H9 (cell line): ENCODE results near the gene RARG. TPM values are rescaled to one million over a fixed set of nuclear protein-coding genes. Genes with fewer than 3 reads are reported as not detected.

Experiments used
- DNase-seq: peaks from one replicate; pipeline ENCODE4 v3.0.0-alpha.2; 2017
- H2AFZ ChIP-seq: one replicate; pipeline ENCODE4 v1.6.1; 2013; ENCODE audit warnings: mild to moderate bottlenecking, low read length, control low read depth, moderate library complexity
- H2AK5ac ChIP-seq: 2 replicates; pipeline ENCODE4 v1.6.1; 2013; ENCODE audit warnings: low read length, control low read depth, mixed read lengths; ENCODE audit not compliant: insufficient read length
- H2BK120ac ChIP-seq: one replicate; pipeline ENCODE4 v1.6.1; 2013; ENCODE audit warnings: low read depth, mild to moderate bottlenecking, low read length, control low read depth, inconsistent platforms; ENCODE audit not compliant: poor library complexity, severe bottlenecking
- H2BK12ac ChIP-seq: 2 replicates; pipeline ENCODE4 v1.6.1; 2013; ENCODE audit warnings: low read length, control low read depth, mixed read lengths, low read depth; ENCODE audit not compliant: insufficient read length
- H2BK15ac ChIP-seq: 2 replicates; pipeline ENCODE4 v1.6.1; 2013; ENCODE audit warnings: low read depth, low read length, control low read depth
- H2BK20ac ChIP-seq: one replicate; pipeline ENCODE4 v1.6.1; 2013; ENCODE audit warnings: low read depth, mild to moderate bottlenecking, low read length, control low read depth, inconsistent platforms; ENCODE audit not compliant: poor library complexity, severe bottlenecking
- H2BK5ac ChIP-seq: 2 replicates; pipeline ENCODE4 v1.6.1; 2013; ENCODE audit warnings: low read length, control low read depth, mixed read lengths; ENCODE audit not compliant: insufficient read length
- H3K14ac ChIP-seq: 2 replicates; pipeline ENCODE4 v1.6.1; 2013; ENCODE audit warnings: low read length, control low read depth; ENCODE audit not compliant: insufficient read depth
- H3K18ac ChIP-seq: 2 replicates; pipeline ENCODE4 v1.6.1; 2013; ENCODE audit warnings: low read depth, mild to moderate bottlenecking, mixed read lengths, low read length, control low read depth; ENCODE audit not compliant: insufficient read length
- H3K23ac ChIP-seq: 2 replicates; pipeline ENCODE4 v1.6.1; 2013; ENCODE audit warnings: low read length, control low read depth, mixed read lengths, low read depth; ENCODE audit not compliant: insufficient read length
- H3K23me2 ChIP-seq: 2 replicates; pipeline ENCODE4 v1.6.1; 2013; ENCODE audit warnings: low read depth, mild to moderate bottlenecking, mixed read lengths, low read length, control low read depth; ENCODE audit not compliant: insufficient read length, poor library complexity, severe bottlenecking
- H3K27ac ChIP-seq: 2 replicates; pipeline ENCODE4 v1.5.1; 2013; ENCODE audit warnings: low read length, control low read depth, mixed read lengths, low read depth; ENCODE audit not compliant: insufficient read length
- H3K27me3 ChIP-seq: 2 replicates; pipeline ENCODE4 v1.6.1; 2013; ENCODE audit warnings: low read length, control low read depth, inconsistent platforms; ENCODE audit not compliant: insufficient read depth
- H3K4ac ChIP-seq: 2 replicates; pipeline ENCODE4 v1.6.1; 2013; ENCODE audit warnings: low read depth, mild to moderate bottlenecking, control low read depth, inconsistent platforms, low read length, moderate library complexity
- H3K4me1 ChIP-seq: 2 replicates; pipeline ENCODE4 v1.6.1; 2013; ENCODE audit warnings: low read length, control low read depth, inconsistent platforms; ENCODE audit not compliant: insufficient read depth
- H3K4me2 ChIP-seq: 2 replicates; pipeline ENCODE4 v1.6.1; 2013; ENCODE audit warnings: low read length, control low read depth, mixed read lengths; ENCODE audit not compliant: insufficient read length, insufficient read depth
- H3K56ac ChIP-seq: 2 replicates; pipeline ENCODE4 v1.6.1; 2013; ENCODE audit warnings: low read depth, mild to moderate bottlenecking, mixed read lengths, low read length, control low read depth; ENCODE audit not compliant: insufficient read length
- H3K79me1 ChIP-seq: 2 replicates; pipeline ENCODE4 v1.6.1; 2013; ENCODE audit warnings: low read depth, mild to moderate bottlenecking, moderate library complexity, low read length, control low read depth, inconsistent platforms; ENCODE audit not compliant: insufficient read depth, poor library complexity, severe bottlenecking
- H3K79me2 ChIP-seq: 2 replicates; pipeline ENCODE4 v1.6.1; 2013; ENCODE audit warnings: low read length, control low read depth, inconsistent platforms; ENCODE audit not compliant: insufficient read depth
- H3K9ac ChIP-seq: 2 replicates; pipeline ENCODE4 v1.6.1; 2013; ENCODE audit warnings: low read length, control low read depth, mixed read lengths; ENCODE audit not compliant: insufficient read length; ENCODE audit errors: extremely low read depth
- H3K9me3 ChIP-seq: one replicate; pipeline ENCODE4 v1.6.1; 2013; ENCODE audit warnings: low read depth, low read length, inconsistent platforms; ENCODE audit not compliant: control insufficient read depth
- H3T11ph ChIP-seq: one replicate; pipeline ENCODE4 v1.6.1; 2013; ENCODE audit warnings: mild to moderate bottlenecking, low read length, control low read depth, inconsistent platforms
- H4K20me1 ChIP-seq: one replicate; pipeline ENCODE4 v1.6.1; 2013; ENCODE audit not compliant: control insufficient read depth, insufficient read length, insufficient read depth
- H4K5ac ChIP-seq: 2 replicates; pipeline ENCODE4 v1.6.1; 2013; ENCODE audit warnings: low read depth, mild to moderate bottlenecking, mixed read lengths, low read length, control low read depth; ENCODE audit not compliant: insufficient read length
- H4K8ac ChIP-seq: replicated peaks from 2 replicates; pipeline ENCODE4 v1.6.1; 2013; ENCODE audit warnings: low read length, control low read depth, mixed read lengths, low read depth; ENCODE audit not compliant: insufficient read length
- H4K91ac ChIP-seq: 2 replicates; pipeline ENCODE4 v1.6.1; 2013; ENCODE audit warnings: low read depth, mild to moderate bottlenecking, moderate library complexity, mixed read lengths, low read length, control low read depth; ENCODE audit not compliant: insufficient read length
- H3K27ac Mint-ChIP-seq, 3 experiments: 2 replicates in 2 of 3; 3 replicates in 1 of 3; pipeline ENCODE4 v1.8.0; 2020 to 2021; ENCODE audit warnings: mixed read lengths in 3 of 3, mild to moderate bottlenecking in 1 of 3, moderate library complexity in 1 of 3
- H3K27me3 Mint-ChIP-seq: 2 replicates; pipeline ENCODE4 v1.8.0; 2021; ENCODE audit warnings: low read depth, mild to moderate bottlenecking, moderate library complexity, mixed read lengths
- H3K36me3 Mint-ChIP-seq, 3 experiments: 2 replicates in 2 of 3; 3 replicates in 1 of 3; pipeline ENCODE4 v1.8.0; 2020 to 2021; ENCODE audit warnings: low read depth in 3 of 3, mixed read lengths in 3 of 3; ENCODE audit not compliant: insufficient read depth in 1 of 3
- H3K4me1 Mint-ChIP-seq, 2 experiments: 2 replicates each; pipeline ENCODE4 v1.8.0; 2020; ENCODE audit warnings: mixed read lengths in 2 of 2
- H3K4me3 Mint-ChIP-seq, 2 experiments: 2 replicates in 1 of 2; 3 replicates in 1 of 2; pipeline ENCODE4 v1.8.0; 2020 to 2021; ENCODE audit warnings: mild to moderate bottlenecking in 2 of 2, mixed read lengths in 2 of 2, moderate library complexity in 1 of 2
- H3K9me3 Mint-ChIP-seq, 2 experiments: 2 replicates in 1 of 2; 3 replicates in 1 of 2; pipeline ENCODE4 v1.8.0; 2020; ENCODE audit warnings: mild to moderate bottlenecking in 2 of 2, mixed read lengths in 2 of 2, moderate library complexity in 1 of 2
- CTCF ChIP-seq: fragments of 200-600 bp; sonication (generic); conservative IDR thresholded peaks from 3 replicates; pipeline ENCODE4 v1.8.0; 2021; ENCODE audit warnings: antibody characterized with exemption, mild to moderate bottlenecking
- WGBS: extraction: QIAGEN DNeasy Blood & Tissue Kit; methylation state at CpG from one replicate; pipeline ENCODE4 v1.1.7; 2013; ENCODE audit warnings: missing lambda C conversion rate, low lambda C conversion rate, mixed read lengths; ENCODE audit not compliant: insufficient read length; ENCODE audit errors: extremely low coverage; 5-methylcytosine and 5-hydroxymethylcytosine counted together
- total RNA-seq: library from RNA; stranded (reverse); gene quantifications from 2 replicates; pipeline ENCODE4 v1.2.1, GENCODE V29; 2021

Gene RARG
- total RNA-seq, 1 experiment from 2014 or later: 43.7 TPM

GRCh38 chr12:53258541-53259539 lies 26.8 kb upstream of the RARG start:
- Histone ChIP-seq H3K14ac (no peak overlapping the region), H3K27ac (no peak overlapping the region), H3K23me2 (no peaks in the 10 kb centered on the region), H4K5ac (no peak overlapping the region), H3K23ac (no peak overlapping the region), H3K79me2 (no peaks in the 10 kb centered on the region; the same call in 1 of the 2 replicates), H4K8ac (no peak overlapping the region), H3K18ac (no peak overlapping the region), H2AFZ (no peak overlapping the region), H2BK12ac (no peak overlapping the region), H2BK5ac (no peak overlapping the region), H4K91ac (no peak overlapping the region), H3K4ac (no peak overlapping the region), H3K9ac (no peak overlapping the region), H3K4me2 (no peak overlapping the region), H2BK15ac (no peak overlapping the region), H4K20me1 (no peaks in the 10 kb centered on the region), H2BK120ac (no peak overlapping the region), H3T11ph (no peak overlapping the region), H2AK5ac (no peak overlapping the region), H3K27me3 (no peaks in the 10 kb centered on the region), H3K4me1 (no peaks in the 10 kb centered on the region), H3K56ac (no peak overlapping the region), H3K9me3 (no peaks in the 10 kb centered on the region), H3K79me1 (no peaks in the 10 kb centered on the region), H2BK20ac (no peak overlapping the region)
- Mint-ChIP-seq H3K27me3 (no peaks in the 10 kb centered on the region; the same call in 1 of the 2 replicates), H3K4me3 (no peak overlapping the region), H3K27ac (no peak overlapping the region), H3K36me3 (peaks cover 0 to 3% (median under 1%) of the 10 kb centered on the region in 3 experiments; a peak in 2 of 7 replicates), H3K4me1 (no peaks in the 10 kb centered on the region), H3K9me3 (no peaks in the 10 kb centered on the region)
- no peak for TF ChIP-seq CTCF
- WGBS: no CpG with 5 or more reads among the region's 7 CpGs
- no peak for DNase-seq
